Erythroblast (primary cell): ENCODE results near the gene FTO.

Experiments
- DNase-seq, 2 experiments: peaks; one replicate each; lab custom pipeline; 2025; lab: John Stamatoyannopoulos, UW
- GATA1 ChIP-seq: IDR thresholded peaks from 2 replicates; pipeline ENCODE4 v1.6.1; 2011; ENCODE audit warnings: low read depth, mild to moderate bottlenecking, control low read depth, low read length, moderate library complexity
- POLR2A ChIP-seq: IDR thresholded peaks from 2 replicates; pipeline ENCODE4 v1.6.1; 2011; ENCODE audit warnings: mild to moderate bottlenecking, low read length

Gene FTO

DNA sequence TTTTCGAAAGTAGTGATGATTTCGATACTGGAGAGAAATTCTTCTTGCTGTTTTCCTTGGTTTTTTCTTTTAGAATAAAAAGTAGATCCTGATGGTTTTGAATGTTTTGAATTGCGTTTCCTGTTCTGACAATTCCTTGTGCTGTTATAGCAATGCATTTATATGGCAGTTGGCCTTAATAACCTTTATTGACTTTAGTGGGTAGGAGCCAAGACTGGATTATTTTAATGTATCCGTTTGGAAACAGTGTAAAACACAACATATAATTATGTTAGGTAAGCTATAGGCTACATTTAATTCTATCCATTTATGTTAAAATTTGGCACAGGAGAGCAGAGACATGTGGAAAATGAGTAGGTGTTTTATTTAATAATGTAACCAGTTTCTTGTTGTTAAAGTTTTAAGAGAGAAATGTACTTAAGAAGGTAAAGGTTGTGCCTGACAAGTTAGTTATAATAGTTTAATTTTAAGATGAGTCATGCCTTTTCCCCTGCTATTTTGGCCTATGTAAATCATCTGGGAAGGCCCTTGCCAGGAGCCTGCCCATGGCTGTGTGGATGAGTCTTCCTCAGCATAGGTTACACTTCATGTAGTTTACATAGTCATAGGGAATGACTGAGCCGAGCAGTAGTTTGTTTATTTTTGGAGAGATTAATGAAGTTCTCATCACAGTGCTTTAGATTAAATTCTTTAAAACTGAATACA is 189.9 kb downstream of the FTO start:
- TF ChIP-seq POLR2A = no peak
- no peak for TF ChIP-seq GATA1
- no peak for DNase-seq

DNA sequence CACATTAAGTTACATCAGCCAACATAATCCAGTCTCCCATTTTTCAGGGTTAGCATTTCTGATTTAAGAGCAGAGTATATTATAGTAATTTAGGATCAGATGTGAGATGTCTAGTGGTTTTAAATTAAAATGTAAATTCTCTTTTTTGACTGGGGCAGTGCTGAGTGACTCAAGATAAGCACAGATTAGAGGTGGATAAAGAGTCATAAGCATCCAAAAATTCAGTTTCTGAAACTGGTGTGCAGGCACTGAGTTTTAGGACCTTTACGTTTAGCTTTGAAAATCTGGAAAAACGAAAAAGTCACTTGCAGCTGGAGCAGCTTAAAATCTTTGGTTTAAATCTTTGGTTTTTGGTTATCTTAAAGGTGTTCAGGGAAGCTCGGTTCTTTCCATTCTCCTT is 190.7 kb downstream of the FTO start:
- DNase-seq = no peak
- TF ChIP-seq GATA1 (no peak), POLR2A (no peak)

GRCh38 chr16:53895433-53895832 is 191.5 kb downstream of the FTO start:
- DNase-seq = no peak
- TF ChIP-seq POLR2A (no peak), GATA1 (no peak)

DNA sequence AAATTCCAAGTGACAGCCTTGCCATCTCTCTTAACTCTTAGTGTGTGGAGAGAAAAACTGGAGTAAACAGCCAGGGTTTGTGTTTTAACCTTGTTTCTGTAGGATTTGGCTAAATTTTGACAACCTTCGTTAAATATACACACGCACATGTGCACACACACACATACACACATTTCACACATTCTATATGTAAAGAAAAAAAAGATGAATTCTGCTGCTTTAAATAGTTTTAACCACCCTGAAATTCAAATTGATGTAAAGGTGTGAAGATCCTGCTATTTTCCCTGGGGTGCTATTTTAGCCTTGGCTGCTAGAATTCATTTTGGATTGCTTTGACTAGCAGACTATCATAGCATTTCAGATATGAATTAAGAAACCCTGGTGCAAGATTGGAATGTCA is 191.9 kb downstream of the FTO start:
- TF ChIP-seq POLR2A (no peak), GATA1 (no peak)

GRCh38 chr16:53896722-53897121 is 192.8 kb downstream of the FTO start:
- no peak for TF ChIP-seq GATA1
- no peak for TF ChIP-seq POLR2A
- DNase-seq = no peak

More for the DNA sequence above, 191.9 kb downstream of the FTO start:
- no peak for DNase-seq

DNA sequence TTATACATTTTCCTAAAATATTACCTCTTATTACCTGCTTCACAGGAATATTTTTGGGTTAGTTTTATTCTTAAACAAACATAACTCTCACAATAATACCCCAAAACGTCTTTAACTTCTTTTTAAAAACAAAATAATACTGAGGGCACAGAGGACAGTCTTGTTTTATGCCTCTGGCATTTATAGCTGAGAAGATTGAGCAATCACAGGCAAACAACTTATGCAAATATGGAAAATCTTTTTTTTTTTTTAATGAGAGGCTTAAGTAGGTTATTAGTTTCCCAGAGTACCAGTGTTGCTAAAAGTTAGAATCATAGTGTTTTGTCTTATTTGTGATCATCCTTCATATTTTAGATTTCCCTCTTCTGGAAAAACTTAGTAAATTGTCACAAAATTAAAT is 195.0 kb downstream of the FTO start:
- no peak for DNase-seq

DNA sequence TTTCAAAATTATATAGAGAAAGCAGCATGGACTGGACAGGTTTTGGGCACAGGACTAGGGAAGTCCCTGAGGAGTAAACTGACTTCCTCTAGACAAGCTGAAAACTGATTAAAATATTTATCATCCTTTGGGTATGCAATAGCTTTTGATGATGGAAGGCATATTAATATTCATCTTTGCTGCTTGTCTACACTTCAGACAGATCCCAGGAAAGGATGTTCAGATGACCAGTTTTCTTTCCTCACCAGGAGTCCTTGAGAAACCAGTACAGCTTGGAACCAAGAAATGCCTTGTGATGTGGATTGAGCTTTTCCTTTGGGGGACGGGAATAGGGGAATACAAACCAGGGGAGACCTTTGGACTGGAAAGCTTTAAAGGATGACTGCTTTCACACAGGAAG is 195.5 kb downstream of the FTO start:
- TF ChIP-seq POLR2A = no peak
- no peak for TF ChIP-seq GATA1

More for the DNA sequence above, 195.0 kb downstream of the FTO start:
- TF ChIP-seq GATA1 = no peak

DNA sequence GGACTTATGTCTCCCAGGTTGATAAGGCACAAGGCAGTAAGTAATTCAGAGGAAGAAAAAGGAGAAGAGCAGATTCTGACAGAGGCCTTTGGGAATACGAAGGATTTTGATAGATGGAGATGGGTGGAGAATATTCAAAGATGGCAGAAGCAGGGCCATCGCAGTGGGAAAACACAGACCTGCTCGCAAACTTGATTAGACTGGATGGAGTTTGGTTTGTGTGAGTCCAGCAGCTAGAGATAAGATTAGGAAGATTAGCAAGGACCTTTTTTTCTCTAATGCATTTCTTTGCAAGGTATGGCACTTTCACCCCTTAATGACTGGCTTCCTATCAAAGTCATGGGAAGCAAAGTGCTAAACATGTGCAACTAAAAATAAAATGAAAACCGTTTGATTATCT is 196.7 kb downstream of the FTO start:
- TF ChIP-seq GATA1 (no peak), POLR2A (no peak)
- no peak for DNase-seq

More for the DNA sequence above, 195.5 kb downstream of the FTO start:
- no peak for DNase-seq

GRCh38 chr16:53901408-53901807 is 197.5 kb downstream of the FTO start:
- no peak for TF ChIP-seq POLR2A
- no peak for TF ChIP-seq GATA1
- DNase-seq = no peak

DNA sequence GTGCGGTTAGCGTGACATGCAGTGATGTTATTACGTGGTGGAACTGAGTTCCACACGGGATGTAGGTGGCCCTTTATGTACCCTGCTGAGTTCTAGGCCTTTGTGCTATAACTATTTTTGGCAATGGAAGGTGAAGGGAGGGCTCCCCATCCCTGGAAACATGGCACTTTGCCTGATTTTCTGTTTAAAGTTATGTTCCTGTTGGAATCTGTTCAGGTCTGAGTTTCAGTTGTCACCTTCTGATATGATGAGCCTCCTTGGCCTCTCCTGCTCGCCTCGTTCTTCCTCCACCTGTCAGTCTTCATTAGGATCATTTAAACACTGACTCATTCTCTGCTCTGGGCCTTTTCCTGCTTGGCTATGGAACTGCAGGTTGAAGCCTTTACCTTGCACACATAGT is 200.6 kb downstream of the FTO start:
- DNase-seq = no peak
- TF ChIP-seq GATA1 = no peak
- no peak for TF ChIP-seq POLR2A

DNA sequence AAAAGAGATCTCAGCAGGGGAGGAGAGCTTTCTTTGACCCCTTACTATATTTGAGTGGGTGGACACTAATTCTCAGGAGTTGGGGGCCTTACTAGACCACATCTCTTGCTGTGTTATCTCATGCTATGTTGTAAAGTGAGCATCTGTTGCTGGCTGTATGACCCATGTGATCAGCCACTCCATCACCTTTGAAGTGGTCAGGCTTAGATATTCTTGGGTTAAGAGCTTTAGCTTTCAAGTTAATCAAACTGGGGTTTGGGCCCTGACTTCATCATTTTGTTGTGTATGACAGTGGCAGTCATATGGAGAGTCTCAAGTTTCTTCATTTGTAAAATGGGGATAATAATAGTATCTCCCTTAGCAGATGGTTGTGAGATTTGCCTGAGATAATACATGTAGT is 201.1 kb downstream of the FTO start:
- DNase-seq = no peak
- no peak for TF ChIP-seq POLR2A
- no peak for TF ChIP-seq GATA1

- DNase-seq = no peak
- TF ChIP-seq GATA1 (no peak), POLR2A (no peak)
Observed at GRCh38 chr16:53908731-53909130, 204.8 kb downstream of the FTO start.

- TF ChIP-seq GATA1 = no peak
- no peak for TF ChIP-seq POLR2A
- no peak for DNase-seq
Observed at GRCh38 chr16:53910990-53911389, 207.0 kb downstream of the FTO start.

DNA sequence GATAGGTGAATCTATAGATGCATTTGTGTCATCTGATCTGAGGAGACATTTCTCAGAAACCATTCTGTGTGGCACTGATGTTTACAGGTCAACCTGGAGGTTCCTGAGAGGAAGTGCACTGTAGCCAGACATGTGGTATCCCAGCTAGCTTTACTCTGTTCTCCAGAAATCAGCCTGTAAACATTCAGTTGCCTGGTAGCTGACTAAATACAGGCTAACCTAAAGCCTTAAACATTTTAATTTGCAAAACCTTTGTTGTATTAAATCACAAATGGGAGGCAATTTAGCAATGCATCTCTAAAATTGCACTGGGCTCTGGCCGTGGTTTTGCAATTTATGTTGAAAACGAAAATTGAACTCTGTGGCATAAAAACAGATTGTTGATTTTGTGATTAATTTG is 207.6 kb downstream of the FTO start:
- TF ChIP-seq POLR2A (no peak), GATA1 (no peak)
- DNase-seq = no peak

DNA sequence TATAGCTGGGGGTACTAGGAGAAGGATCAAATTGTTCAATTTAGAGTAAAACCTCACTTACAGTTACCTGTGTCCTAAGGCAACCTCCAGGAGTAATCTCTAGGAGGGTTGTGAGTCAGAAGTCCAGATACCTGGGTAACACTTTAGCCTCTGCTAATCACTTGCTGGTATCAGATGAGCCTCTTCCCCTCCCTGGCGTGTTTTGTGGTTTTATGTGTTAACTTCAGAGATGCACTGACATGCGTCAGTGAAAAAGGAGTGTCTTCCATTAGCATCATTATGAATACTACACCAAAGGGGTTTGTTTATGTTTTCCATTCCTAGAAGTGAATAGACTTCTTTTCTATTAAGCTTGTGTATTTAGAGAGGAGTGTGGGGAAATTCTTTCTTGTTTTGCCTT is 208.2 kb downstream of the FTO start:
- no peak for DNase-seq
- no peak for TF ChIP-seq GATA1
- no peak for TF ChIP-seq POLR2A
